ENCODE results near the gene FCN1.

- TF ChIP-seq, protein P1, sequence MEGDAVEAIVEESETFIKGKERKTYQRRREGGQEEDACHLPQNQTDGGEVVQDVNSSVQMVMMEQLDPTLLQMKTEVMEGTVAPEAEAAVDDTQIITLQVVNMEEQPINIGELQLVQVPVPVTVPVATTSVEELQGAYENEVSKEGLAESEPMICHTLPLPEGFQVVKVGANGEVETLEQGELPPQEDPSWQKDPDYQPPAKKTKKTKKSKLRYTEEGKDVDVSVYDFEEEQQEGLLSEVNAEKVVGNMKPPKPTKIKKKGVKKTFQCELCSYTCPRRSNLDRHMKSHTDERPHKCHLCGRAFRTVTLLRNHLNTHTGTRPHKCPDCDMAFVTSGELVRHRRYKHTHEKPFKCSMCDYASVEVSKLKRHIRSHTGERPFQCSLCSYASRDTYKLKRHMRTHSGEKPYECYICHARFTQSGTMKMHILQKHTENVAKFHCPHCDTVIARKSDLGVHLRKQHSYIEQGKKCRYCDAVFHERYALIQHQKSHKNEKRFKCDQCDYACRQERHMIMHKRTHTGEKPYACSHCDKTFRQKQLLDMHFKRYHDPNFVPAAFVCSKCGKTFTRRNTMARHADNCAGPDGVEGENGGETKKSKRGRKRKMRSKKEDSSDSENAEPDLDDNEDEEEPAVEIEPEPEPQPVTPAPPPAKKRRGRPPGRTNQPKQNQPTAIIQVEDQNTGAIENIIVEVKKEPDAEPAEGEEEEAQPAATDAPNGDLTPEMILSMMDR (IDR thresholded peaks at IDR 0.05; ENCODE audit: insufficient read depth, low read length, poor library complexity, severe bottlenecking), result no peak
- TF ChIP-seq EZH2phosphoT487 (conservative IDR thresholded peaks at IDR 0.05; ENCODE audit: low read length), result no peak
Measured at GRCh38 chr9:134951461-134951860, 33.7 kb upstream of the FCN1 start.

Data from SU-DHL-6 (cell line).